ENCODE data around the gene MYOF.
"Not testable (repeated sequence)": the region's sequence is repeated elsewhere in the genome, so short reads cannot be mapped to it uniquely, and the experiment has no call there.

Gene MYOF

DNA sequence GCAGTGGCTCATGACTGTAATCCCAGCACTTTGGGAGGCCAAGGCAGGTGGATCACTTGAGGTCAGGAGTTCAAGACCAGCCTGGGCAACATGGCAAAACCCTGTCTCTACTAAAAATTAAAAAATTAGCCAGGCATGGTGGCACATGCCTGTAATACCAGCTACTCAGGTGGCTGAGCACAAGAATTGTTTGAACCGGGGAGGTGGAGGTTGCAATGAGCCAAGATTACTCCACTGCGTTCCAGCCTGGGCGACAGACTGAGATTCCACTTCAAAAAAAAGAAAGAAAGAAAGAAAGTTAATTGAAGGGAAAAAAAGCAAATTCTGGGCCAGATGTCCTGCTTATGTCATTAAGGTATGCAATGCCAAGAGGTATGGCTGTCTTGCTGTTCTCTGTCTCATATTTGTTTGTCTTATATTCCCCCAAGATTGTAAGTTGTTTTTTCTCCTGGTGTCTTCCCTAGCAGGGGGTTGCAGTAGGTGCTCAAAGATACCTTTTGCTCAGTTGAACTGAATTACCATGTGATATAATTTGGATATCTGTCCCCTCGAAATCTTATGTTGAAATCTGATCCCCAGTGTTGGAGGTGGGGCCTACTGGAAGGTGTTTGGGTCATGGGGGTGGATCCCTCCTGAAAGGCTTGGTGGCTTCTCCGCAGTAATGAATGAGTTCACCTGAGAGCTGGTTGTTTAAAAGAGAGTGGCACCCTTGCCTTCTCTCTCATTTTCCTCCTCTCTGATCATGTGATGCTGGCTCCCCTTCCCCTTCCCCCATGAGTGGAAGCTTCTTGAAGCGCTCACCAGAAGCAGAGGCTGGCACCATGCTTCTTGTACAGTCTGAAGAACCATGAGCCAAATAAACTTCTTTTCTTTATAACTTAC, 60.9 kb downstream of the MYOF start:
- no peak for DNase-seq (ENCODE audit: low read depth)

DNA sequence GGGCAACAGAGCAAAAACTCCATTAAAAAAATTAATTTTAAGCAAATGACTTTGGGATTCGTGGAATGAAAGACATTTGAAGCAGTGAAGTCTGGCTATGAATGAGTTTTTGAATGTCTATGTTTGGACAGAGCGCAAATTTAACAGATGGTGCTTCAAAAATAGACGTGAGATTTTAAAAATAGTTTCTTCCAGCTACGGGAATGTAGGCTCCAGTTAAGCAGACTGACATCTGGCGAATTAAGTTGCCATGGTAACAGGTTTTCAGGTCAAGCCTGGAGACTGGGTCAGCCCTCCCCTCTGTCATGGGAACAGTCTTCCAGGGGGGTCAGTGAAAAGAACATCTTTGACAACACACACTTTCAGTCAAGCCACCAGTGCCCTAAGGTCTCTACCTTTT, 62.0 kb downstream of the MYOF start:
- no peak for DNase-seq (ENCODE audit: low read depth)

DNA sequence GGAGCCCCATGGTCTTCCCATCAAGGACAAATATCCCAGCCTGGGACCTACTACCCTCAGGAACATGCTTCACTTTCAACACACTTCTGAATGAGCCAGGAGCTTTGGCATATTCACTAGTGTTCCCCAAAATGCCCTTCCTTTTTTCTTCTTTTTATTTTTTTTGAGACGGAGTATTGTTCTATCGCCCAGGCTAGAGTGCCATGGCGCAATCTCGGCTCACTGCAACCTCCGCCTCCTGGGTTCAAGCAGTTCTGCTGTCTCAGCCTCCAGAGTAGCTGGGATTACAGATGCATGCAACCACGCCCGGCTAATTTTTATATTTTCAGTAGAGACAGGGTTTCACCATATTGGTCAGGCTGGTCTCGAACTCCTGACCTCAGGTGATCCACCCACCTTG, 63.1 kb downstream of the MYOF start:
- not testable (repeated sequence) for DNase-seq (ENCODE audit: low read depth)

DNA sequence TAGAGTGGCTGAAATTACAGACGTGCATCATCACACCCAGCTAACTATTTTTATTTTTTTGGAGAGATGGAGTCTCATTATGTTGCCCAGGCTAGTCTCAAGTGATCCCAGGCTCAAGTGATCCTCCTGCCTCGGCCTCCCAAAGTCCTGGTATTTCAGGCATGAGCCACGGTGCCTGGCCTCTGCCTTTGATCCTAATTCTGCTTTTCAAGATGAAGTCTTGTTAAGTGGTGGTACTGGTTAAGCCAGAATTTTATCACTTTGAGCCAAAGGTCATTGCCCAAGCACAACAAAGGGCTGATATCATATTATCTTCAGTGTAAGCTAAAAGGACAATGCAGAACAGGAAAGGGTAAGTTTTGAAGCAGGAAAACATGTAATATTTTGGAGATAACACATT, 64.2 kb downstream of the MYOF start:
- DNase-seq (ENCODE audit: low read depth) = no peak

GRCh38 chr10:93417266-93417665, 64.9 kb downstream of the MYOF start:
- DNase-seq (ENCODE audit: low read depth) = no peak

DNA sequence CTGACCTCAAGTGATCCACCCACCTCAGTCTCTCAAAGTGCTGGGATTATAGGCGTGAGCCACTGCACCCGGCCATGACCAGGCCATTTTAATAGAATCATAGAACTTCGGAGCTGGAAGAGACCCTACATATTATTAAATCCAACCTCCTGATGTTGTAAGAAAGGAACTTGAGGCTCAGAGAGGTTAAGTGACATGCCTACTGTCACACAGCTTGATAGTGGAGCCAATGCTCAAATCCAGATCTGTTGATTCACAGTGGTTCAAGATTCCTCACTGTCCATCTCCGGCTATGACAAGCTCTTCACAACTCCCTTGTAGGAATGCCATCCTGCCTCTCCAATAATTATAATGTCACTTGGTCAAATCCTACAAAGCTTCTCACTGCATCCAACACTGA, 65.3 kb downstream of the MYOF start:
- DNase-seq (ENCODE audit: low read depth) = no peak

GRCh38 chr10:93415693-93416092, 66.4 kb downstream of the MYOF start:
- no peak for DNase-seq (ENCODE audit: low read depth)

GRCh38 chr10:93413252-93413689, 68.9 kb downstream of the MYOF start:
- no peak for DNase-seq (ENCODE audit: low read depth)

GRCh38 chr10:93412801-93413200, 69.3 kb downstream of the MYOF start:
- DNase-seq (ENCODE audit: low read depth) = no peak

- DNase-seq (ENCODE audit: low read depth) = no peak
These were observed 71.3 kb downstream of the MYOF start for GRCh38 chr10:93410697-93411348.

DNA sequence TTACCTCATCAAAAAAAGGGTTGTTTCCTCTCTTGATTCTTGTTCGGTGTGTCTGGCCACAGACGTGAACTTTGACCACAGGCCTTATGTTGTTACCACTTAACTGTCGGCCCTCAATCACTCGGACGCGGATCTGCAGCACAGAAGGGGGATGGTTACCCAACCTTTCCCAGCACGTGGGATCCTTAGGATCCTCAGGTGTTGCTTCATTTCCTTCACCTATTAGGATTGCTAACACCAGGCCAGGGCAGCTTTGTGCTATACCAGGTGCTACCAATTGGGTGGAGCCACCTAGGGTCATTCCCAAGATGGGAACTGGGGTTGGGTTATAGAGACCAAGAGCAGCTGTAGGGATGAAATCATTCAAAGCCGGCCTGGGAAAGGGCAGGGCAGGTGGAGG, 73.4 kb downstream of the MYOF start:
- DNase-seq (ENCODE audit: low read depth) = no peak

- DNase-seq (ENCODE audit: low read depth) = no peak
These were observed 75.6 kb downstream of the MYOF start for GRCh38 chr10:93406364-93407145.

- no peak for DNase-seq (ENCODE audit: low read depth)
These were observed 78.1 kb downstream of the MYOF start for GRCh38 chr10:93404048-93404354.

GRCh38 chr10:93403152-93404047, 78.7 kb downstream of the MYOF start:
- no peak for DNase-seq (ENCODE audit: low read depth)

DNA sequence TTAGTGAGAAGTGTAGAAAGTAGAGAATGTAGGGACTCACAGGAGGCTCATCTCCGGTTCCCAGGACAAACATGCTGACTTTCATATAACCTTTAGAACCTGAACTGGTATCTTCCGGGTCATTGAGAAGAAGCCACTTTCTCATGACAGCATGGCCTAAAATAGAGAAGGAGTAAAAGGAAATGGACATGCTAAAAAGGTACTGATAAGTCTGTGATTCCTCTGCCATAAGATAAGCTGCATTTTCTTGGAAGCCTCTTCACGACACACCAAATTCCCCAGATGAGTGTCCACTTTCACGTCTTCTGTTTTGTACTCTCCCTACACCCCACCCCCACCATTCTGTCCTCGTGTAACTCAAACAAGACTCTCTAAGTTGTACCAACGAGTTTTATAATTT, 79.9 kb downstream of the MYOF start:
- no peak for DNase-seq (ENCODE audit: low read depth)

DNA sequence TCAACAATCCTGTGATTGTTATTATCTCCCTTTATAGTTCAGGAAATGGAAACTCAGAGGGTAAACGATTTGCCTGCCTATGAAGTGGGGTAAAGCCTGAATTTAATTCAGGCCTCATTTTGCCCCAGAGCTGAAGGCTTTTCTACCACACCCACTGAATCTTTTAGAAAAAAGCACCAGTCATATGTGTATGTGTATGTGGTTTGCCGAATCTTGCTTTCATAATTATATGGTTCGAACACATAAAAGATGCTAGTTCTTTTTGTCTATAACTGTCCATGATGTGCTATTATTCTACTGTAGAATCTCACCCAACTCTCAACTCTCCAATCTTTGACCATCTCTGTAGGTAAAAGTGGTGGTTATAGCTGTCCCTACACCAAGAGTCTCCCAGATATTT, 83.6 kb downstream of the MYOF start:
- no peak for DNase-seq (ENCODE audit: low read depth)

GRCh38 chr10:93397020-93397419, 85.1 kb downstream of the MYOF start:
- no peak for DNase-seq (ENCODE audit: low read depth)

DNA sequence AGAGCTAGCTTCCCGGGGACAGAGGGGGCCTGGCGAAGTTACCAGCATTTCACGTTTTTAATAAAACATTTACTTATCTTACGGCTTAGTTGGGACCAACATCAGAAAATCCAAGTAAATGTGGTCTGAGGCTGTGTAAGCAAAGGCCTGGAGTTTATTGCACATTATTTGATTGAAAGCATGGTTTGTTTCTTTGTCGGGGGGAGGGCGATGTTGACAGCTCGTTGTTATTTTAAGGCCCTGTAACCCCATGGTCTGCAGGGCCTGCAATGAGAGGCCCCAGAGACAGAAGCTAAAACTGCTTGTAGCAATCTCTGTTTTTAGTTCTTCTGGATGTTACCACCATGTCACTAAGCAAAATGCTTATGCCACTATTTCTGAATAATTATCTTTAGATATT, 88.9 kb downstream of the MYOF start:
- no peak for DNase-seq (ENCODE audit: low read depth)

DNA sequence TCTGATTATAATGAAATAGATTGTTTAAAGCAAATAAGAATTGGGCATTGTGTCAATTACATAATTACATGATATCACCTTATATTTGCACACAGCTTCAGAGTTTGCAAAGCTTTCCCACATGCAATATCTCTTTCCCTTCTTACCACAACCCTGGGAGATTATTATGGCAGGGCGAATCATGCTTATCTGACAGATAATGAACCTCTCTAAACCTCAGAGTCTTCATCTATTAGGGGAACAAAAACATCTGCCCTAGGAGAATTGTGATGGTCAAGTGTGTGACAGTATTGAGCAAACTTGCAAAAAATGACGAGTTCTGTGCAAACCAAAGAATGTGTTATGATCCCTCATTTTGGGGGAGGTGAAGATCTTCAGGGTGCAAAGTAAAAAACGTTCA, 90.0 kb downstream of the MYOF start:
- DNase-seq (ENCODE audit: low read depth) = no peak

GRCh38 chr10:93390306-93391090, 91.6 kb downstream of the MYOF start:
- DNase-seq (ENCODE audit: low read depth) = no peak

Measured in stimulated activated CD8-positive, alpha-beta memory T cell treated with anti-CD3 and anti-CD28 coated beads, Interleukin-15, amount 100 ng/mL, for 1 hour (primary cell).